Breast epithelium (tissue), 4 donors: ENCODE data around the gene MS4A5. TPM values are rescaled to one million over a fixed set of nuclear protein-coding genes. Genes with fewer than 3 reads are reported as not detected.

Experiments
- DNase-seq, 2 donors: peaks; one replicate each; pipeline ENCODE4 v3.0.0-alpha.2; 2019; ENCODE audit warnings: low spot score in 2 of 2
- H3K27ac ChIP-seq, 2 donors: fragments of 200-600 bp; sonication (generic) in 1 of 2; one replicate each; pipeline ENCODE4 v1.5.1; 2016 to 2019; ENCODE audit warnings: mild to moderate bottlenecking in 1 of 2
- H3K27me3 ChIP-seq, 2 donors: fragments of 200-600 bp; sonication (generic) in 1 of 2; one replicate each; pipeline versions ENCODE4 v1.5.1 to v1.6.0; 2017 to 2019; ENCODE audit warnings: control low read depth in 1 of 2, mild to moderate bottlenecking in 1 of 2
- H3K36me3 ChIP-seq: fragments of 200-600 bp; one replicate; pipeline ENCODE4 v1.5.1; 2019
- H3K4me1 ChIP-seq, 2 donors: fragments of 200-600 bp; sonication (generic); one replicate each; pipeline ENCODE4 v1.5.1; 2016 to 2019; ENCODE audit warnings: control low read depth in 1 of 2
- H3K4me3 ChIP-seq, 3 donors: fragments of 200-600 bp; sonication (generic); 1 replicate in 2 of 3; 2 replicates in 1 of 3; pipeline ENCODE4 v1.5.1; 2016 to 2019; ENCODE audit warnings: mild to moderate bottlenecking in 3 of 3, moderate library complexity in 2 of 3
- H3K9me3 ChIP-seq, 2 donors: fragments of 200-600 bp; sonication (generic) in 1 of 2; one replicate each; pipeline ENCODE4 v1.5.1; 2016 to 2019; ENCODE audit warnings: control low read depth in 1 of 2
- CTCF ChIP-seq, 3 donors: fragments of 450-650 bp; IDR thresholded peaks; one replicate each; pipeline ENCODE4 v1.5.1; 2016 to 2017; ENCODE audit warnings: antibody characterized with exemption in 3 of 3, mild to moderate bottlenecking in 3 of 3, moderate library complexity in 3 of 3
- POLR2A ChIP-seq: fragments of 450-650 bp; IDR thresholded peaks from one replicate; pipeline ENCODE4 v1.6.1; 2016; ENCODE audit warnings: antibody characterized with exemption, mild to moderate bottlenecking, moderate library complexity
- POLR2AphosphoS5 ChIP-seq, 3 donors: sonication (generic); formaldehyde crosslinking; IDR thresholded peaks; one replicate each; pipeline ENCODE4 v1.6.1; 2017; ENCODE audit warnings: antibody characterized with exemption in 3 of 3
- intact Hi-C: fragments of 100-400 bp; cut with DNase I; formaldehyde crosslinking; loops from one replicate; pipeline ENCODE4 v1.15.1; 2023; ENCODE audit warnings: low total_unique reads
- total RNA-seq, 3 donors: library from RNA; depleted of rRNA; stranded (reverse); fragments of >200 nt; gene quantifications; one replicate each; pipeline ENCODE4 v1.1.0, GENCODE V29; 2016

Gene MS4A5
- total RNA-seq, 3 donors from 2014 or later: not detected

GRCh38 chr11:60394666-60395380 is 34.5 kb upstream of the MS4A5 start:
- no peaks in the 10 kb centered on the region for H3K9me3 ChIP-seq
- no peaks in the 10 kb centered on the region for H3K36me3 ChIP-seq
- DNase-seq: no peak
- no peaks in the 10 kb centered on the region for H3K27me3 ChIP-seq
- TF ChIP-seq CTCF (IDR thresholded peaks at IDR 0.05) (no peak), POLR2A (no peak), POLR2AphosphoS5 (IDR thresholded peaks at IDR 0.05) (no peak)
- no peak overlapping the region for H3K27ac ChIP-seq
- intact Hi-C loops: no loop called here
- H3K4me1 ChIP-seq: no peaks in the 10 kb centered on the region
- H3K4me3 ChIP-seq: no peak overlapping the region

- H3K27me3 ChIP-seq: no peaks in the 10 kb centered on the region
- no peak within 1 kb of the TSS for H3K4me3 ChIP-seq
- no peaks in the 10 kb centered on the region for H3K36me3 ChIP-seq
- H3K9me3 ChIP-seq: no peaks in the 10 kb centered on the region
- no peaks in the 10 kb centered on the region for H3K4me1 ChIP-seq
- no peak for TF ChIP-seq POLR2AphosphoS5 (IDR thresholded peaks at IDR 0.05)
- no peak for TF ChIP-seq CTCF (IDR thresholded peaks at IDR 0.05)
- no peak for TF ChIP-seq POLR2A
- H3K27ac ChIP-seq: no peak within 1 kb of the TSS
- no peak for DNase-seq
- intact Hi-C loops: no loop called here
Observed at GRCh38 chr11:60396382-60396781, 33.0 kb upstream of the MS4A5 start, which contains the start of gene MS4A14. TSS of gene MS4A14 (plus strand) at chr11:60396459. CDS start at chr11:60396579, 120 bp downstream.

GRCh38 chr11:60396799-60397198 is 32.6 kb upstream of the MS4A5 start:
- TF ChIP-seq CTCF (IDR thresholded peaks at IDR 0.05) (no peak), POLR2AphosphoS5 (IDR thresholded peaks at IDR 0.05) (no peak), POLR2A (no peak)
- H3K27ac ChIP-seq: no peak overlapping the region
- no peaks in the 10 kb centered on the region for H3K36me3 ChIP-seq
- H3K27me3 ChIP-seq: no peaks in the 10 kb centered on the region
- no peak overlapping the region for H3K4me3 ChIP-seq
- intact Hi-C loops: no loop called here
- DNase-seq: no peak
- H3K9me3 ChIP-seq: no peaks in the 10 kb centered on the region
- H3K4me1 ChIP-seq: no peaks in the 10 kb centered on the region

GRCh38 chr11:60420015-60420414 is 9.4 kb upstream of the MS4A5 start:
- Histone ChIP-seq H3K36me3 (no peaks in the 10 kb centered on the region), H3K27ac (no peak overlapping the region), H3K4me3 (no peak overlapping the region), H3K4me1 (no peaks in the 10 kb centered on the region), H3K9me3 (peaks cover 0 to 4% of the 10 kb centered on the region in 2 donors), H3K27me3 (no peaks in the 10 kb centered on the region)
- intact Hi-C loops: no loop called here
- no peak for DNase-seq
- no peak for TF ChIP-seq POLR2AphosphoS5 (IDR thresholded peaks at IDR 0.05)
- no peak for TF ChIP-seq POLR2A
- TF ChIP-seq CTCF (IDR thresholded peaks at IDR 0.05): no peak

- Histone ChIP-seq H3K4me3 (no peak overlapping the region), H3K36me3 (no peaks in the 10 kb centered on the region), H3K27ac (no peak overlapping the region), H3K9me3 (peaks cover 0 to 4% of the 10 kb centered on the region in 2 donors), H3K4me1 (no peaks in the 10 kb centered on the region), H3K27me3 (no peaks in the 10 kb centered on the region)
- no peak for DNase-seq
- TF ChIP-seq POLR2A (no peak), CTCF (IDR thresholded peaks at IDR 0.05) (no peak), POLR2AphosphoS5 (IDR thresholded peaks at IDR 0.05) (no peak)
- intact Hi-C loops: no loop called here
Observed at GRCh38 chr11:60422609-60423008, 6.8 kb upstream of the MS4A5 start.
